Stimulated activated naive CD8-positive, alpha-beta T cell treated with anti-CD3 and anti-CD28 coated beads, Interleukin-15, Interleukin-2, amounts not matched to agents 100 ng/mL and 50 ng/mL, for 24 hours (primary cell): Measurements from ENCODE around the gene EXOC4.

Source experiments
- H3K27ac Mint-ChIP-seq: one replicate; pipeline ENCODE4 v1.8.0; 2021; ENCODE audit warnings: mild to moderate bottlenecking, mixed read lengths
- H3K27me3 Mint-ChIP-seq: one replicate; pipeline ENCODE4 v1.8.0; 2021; ENCODE audit warnings: mixed read lengths
- H3K36me3 Mint-ChIP-seq: one replicate; pipeline ENCODE4 v1.8.0; 2021; ENCODE audit warnings: low read depth, mixed read lengths
- H3K4me1 Mint-ChIP-seq: one replicate; pipeline ENCODE4 v1.8.0; 2021; ENCODE audit warnings: low read depth, mixed read lengths
- H3K4me3 Mint-ChIP-seq: one replicate; pipeline ENCODE4 v1.8.0; 2021; ENCODE audit warnings: mild to moderate bottlenecking, mixed read lengths
- H3K9me3 Mint-ChIP-seq: one replicate; pipeline ENCODE4 v1.8.0; 2021; ENCODE audit warnings: mixed read lengths

The EXOC4 gene

GRCh38 chr7:133712544-133712943 is 459.7 kb downstream of the EXOC4 start:
- Mint-ChIP-seq H3K27ac (no peak overlapping the region), H3K9me3 (no peaks in the 10 kb centered on the region), H3K4me1 (peaks cover 7% of the 10 kb centered on the region), H3K4me3 (no peak overlapping the region), H3K27me3 (no peaks in the 10 kb centered on the region), H3K36me3 (peaks cover 21% of the 10 kb centered on the region)

GRCh38 chr7:133714654-133715053 is 461.8 kb downstream of the EXOC4 start:
- Mint-ChIP-seq H3K36me3 (peaks cover 12% of the 10 kb centered on the region), H3K9me3 (no peaks in the 10 kb centered on the region), H3K27me3 (no peaks in the 10 kb centered on the region), H3K27ac (no peak overlapping the region), H3K4me1 (peaks cover 1% of the 10 kb centered on the region), H3K4me3 (no peak overlapping the region)

- Mint-ChIP-seq H3K36me3 (peaks cover 5% of the 10 kb centered on the region), H3K4me1 (no peaks in the 10 kb centered on the region), H3K27me3 (no peaks in the 10 kb centered on the region), H3K27ac (no peak overlapping the region), H3K9me3 (no peaks in the 10 kb centered on the region), H3K4me3 (no peak overlapping the region)
Observed at GRCh38 chr7:133718131-133718530, 465.3 kb downstream of the EXOC4 start.

GRCh38 chr7:133723044-133723443 is 470.2 kb downstream of the EXOC4 start:
- Mint-ChIP-seq H3K36me3 (peaks cover 11% of the 10 kb centered on the region), H3K9me3 (no peaks in the 10 kb centered on the region), H3K27me3 (no peaks in the 10 kb centered on the region), H3K4me3 (no peak overlapping the region), H3K27ac (no peak overlapping the region), H3K4me1 (no peaks in the 10 kb centered on the region)

- H3K36me3 Mint-ChIP-seq: peaks cover 11% of the 10 kb centered on the region
Observed at GRCh38 chr7:133724148-133724547, 471.3 kb downstream of the EXOC4 start.

GRCh38 chr7:133724694-133725093 is 471.8 kb downstream of the EXOC4 start:
- H3K4me3 Mint-ChIP-seq: no peak overlapping the region
- H3K27me3 Mint-ChIP-seq: no peaks in the 10 kb centered on the region
- no peak overlapping the region for H3K27ac Mint-ChIP-seq
- H3K9me3 Mint-ChIP-seq: no peaks in the 10 kb centered on the region
- peaks cover 11% of the 10 kb centered on the region for H3K36me3 Mint-ChIP-seq
- H3K4me1 Mint-ChIP-seq: no peaks in the 10 kb centered on the region

More at GRCh38 chr7:133724148-133724547, 471.3 kb downstream of the EXOC4 start:
- no peak overlapping the region for H3K4me3 Mint-ChIP-seq
- no peaks in the 10 kb centered on the region for H3K4me1 Mint-ChIP-seq
- H3K27ac Mint-ChIP-seq: no peak overlapping the region
- H3K9me3 Mint-ChIP-seq: no peaks in the 10 kb centered on the region
- no peaks in the 10 kb centered on the region for H3K27me3 Mint-ChIP-seq

GRCh38 chr7:133727476-133728214 is 474.8 kb downstream of the EXOC4 start:
- Mint-ChIP-seq H3K4me3 (no peak overlapping the region), H3K27me3 (no peaks in the 10 kb centered on the region), H3K4me1 (no peaks in the 10 kb centered on the region), H3K27ac (no peak overlapping the region), H3K9me3 (no peaks in the 10 kb centered on the region), H3K36me3 (peaks cover 23% of the 10 kb centered on the region)

- H3K27ac Mint-ChIP-seq: no peak overlapping the region
- peaks cover 19% of the 10 kb centered on the region for H3K36me3 Mint-ChIP-seq
- H3K9me3 Mint-ChIP-seq: no peaks in the 10 kb centered on the region
- no peak overlapping the region for H3K4me3 Mint-ChIP-seq
- H3K27me3 Mint-ChIP-seq: no peaks in the 10 kb centered on the region
- H3K4me1 Mint-ChIP-seq: no peaks in the 10 kb centered on the region
Observed at GRCh38 chr7:133730360-133730759, 477.5 kb downstream of the EXOC4 start.

GRCh38 chr7:133733401-133733800 is 480.5 kb downstream of the EXOC4 start:
- peaks cover 12% of the 10 kb centered on the region for H3K36me3 Mint-ChIP-seq
- no peaks in the 10 kb centered on the region for H3K27me3 Mint-ChIP-seq
- H3K27ac Mint-ChIP-seq: no peak overlapping the region
- no peaks in the 10 kb centered on the region for H3K9me3 Mint-ChIP-seq
- H3K4me3 Mint-ChIP-seq: no peak overlapping the region
- no peaks in the 10 kb centered on the region for H3K4me1 Mint-ChIP-seq

- H3K4me1 Mint-ChIP-seq: no peaks in the 10 kb centered on the region
- H3K4me3 Mint-ChIP-seq: no peak overlapping the region
- H3K36me3 Mint-ChIP-seq: peaks cover 7% of the 10 kb centered on the region
- no peaks in the 10 kb centered on the region for H3K27me3 Mint-ChIP-seq
- H3K9me3 Mint-ChIP-seq: no peaks in the 10 kb centered on the region
- H3K27ac Mint-ChIP-seq: no peak overlapping the region
Observed at GRCh38 chr7:133735222-133735621, 482.3 kb downstream of the EXOC4 start.

- no peaks in the 10 kb centered on the region for H3K9me3 Mint-ChIP-seq
- no peaks in the 10 kb centered on the region for H3K36me3 Mint-ChIP-seq
- H3K4me3 Mint-ChIP-seq: no peak overlapping the region
- no peaks in the 10 kb centered on the region for H3K27me3 Mint-ChIP-seq
- no peak overlapping the region for H3K27ac Mint-ChIP-seq
- H3K4me1 Mint-ChIP-seq: no peaks in the 10 kb centered on the region
Observed at GRCh38 chr7:133739817-133740216, 486.9 kb downstream of the EXOC4 start.

- H3K27me3 Mint-ChIP-seq: no peaks in the 10 kb centered on the region
- no peaks in the 10 kb centered on the region for H3K36me3 Mint-ChIP-seq
- H3K4me3 Mint-ChIP-seq: no peak overlapping the region
- H3K9me3 Mint-ChIP-seq: no peaks in the 10 kb centered on the region
- H3K27ac Mint-ChIP-seq: no peak overlapping the region
- no peaks in the 10 kb centered on the region for H3K4me1 Mint-ChIP-seq
Observed at GRCh38 chr7:133741078-133741477, 488.2 kb downstream of the EXOC4 start.

- H3K36me3 Mint-ChIP-seq: no peaks in the 10 kb centered on the region
- H3K4me1 Mint-ChIP-seq: no peaks in the 10 kb centered on the region
- H3K9me3 Mint-ChIP-seq: no peaks in the 10 kb centered on the region
- H3K27ac Mint-ChIP-seq: no peak overlapping the region
- H3K4me3 Mint-ChIP-seq: no peak overlapping the region
- H3K27me3 Mint-ChIP-seq: no peaks in the 10 kb centered on the region
Observed at GRCh38 chr7:133741703-133742102, 488.8 kb downstream of the EXOC4 start.

- no peaks in the 10 kb centered on the region for H3K36me3 Mint-ChIP-seq
- H3K4me3 Mint-ChIP-seq: no peak overlapping the region
- H3K27ac Mint-ChIP-seq: no peak overlapping the region
- H3K9me3 Mint-ChIP-seq: no peaks in the 10 kb centered on the region
- H3K4me1 Mint-ChIP-seq: no peaks in the 10 kb centered on the region
- no peaks in the 10 kb centered on the region for H3K27me3 Mint-ChIP-seq
Observed at GRCh38 chr7:133742709-133743538, 490.0 kb downstream of the EXOC4 start.

GRCh38 chr7:133744451-133744850 is 491.6 kb downstream of the EXOC4 start:
- Mint-ChIP-seq H3K4me1 (no peaks in the 10 kb centered on the region), H3K9me3 (no peaks in the 10 kb centered on the region), H3K27ac (no peak overlapping the region), H3K36me3 (no peaks in the 10 kb centered on the region), H3K27me3 (no peaks in the 10 kb centered on the region), H3K4me3 (no peak overlapping the region)
